C4-2B (cell line): Measurements from ENCODE around the gene CLDN6.

ENCODE experiments used
- ZFX ChIP-seq: fragments of 450-650 bp; IDR thresholded peaks from 2 replicates; pipeline ENCODE4 v1.6.1; 2017
- TF ChIP-seq, protein P1 (sequence below): fragments of 450-650 bp; conservative IDR thresholded peaks from 2 replicates; pipeline ENCODE4 v1.5.1; 2017; ENCODE audit warnings: mild to moderate bottlenecking

- TF ChIP-seq, protein P1, sequence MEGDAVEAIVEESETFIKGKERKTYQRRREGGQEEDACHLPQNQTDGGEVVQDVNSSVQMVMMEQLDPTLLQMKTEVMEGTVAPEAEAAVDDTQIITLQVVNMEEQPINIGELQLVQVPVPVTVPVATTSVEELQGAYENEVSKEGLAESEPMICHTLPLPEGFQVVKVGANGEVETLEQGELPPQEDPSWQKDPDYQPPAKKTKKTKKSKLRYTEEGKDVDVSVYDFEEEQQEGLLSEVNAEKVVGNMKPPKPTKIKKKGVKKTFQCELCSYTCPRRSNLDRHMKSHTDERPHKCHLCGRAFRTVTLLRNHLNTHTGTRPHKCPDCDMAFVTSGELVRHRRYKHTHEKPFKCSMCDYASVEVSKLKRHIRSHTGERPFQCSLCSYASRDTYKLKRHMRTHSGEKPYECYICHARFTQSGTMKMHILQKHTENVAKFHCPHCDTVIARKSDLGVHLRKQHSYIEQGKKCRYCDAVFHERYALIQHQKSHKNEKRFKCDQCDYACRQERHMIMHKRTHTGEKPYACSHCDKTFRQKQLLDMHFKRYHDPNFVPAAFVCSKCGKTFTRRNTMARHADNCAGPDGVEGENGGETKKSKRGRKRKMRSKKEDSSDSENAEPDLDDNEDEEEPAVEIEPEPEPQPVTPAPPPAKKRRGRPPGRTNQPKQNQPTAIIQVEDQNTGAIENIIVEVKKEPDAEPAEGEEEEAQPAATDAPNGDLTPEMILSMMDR, result no peak
- no peak for TF ChIP-seq ZFX
Measured at GRCh38 chr16:2999929-3000328, 18.1 kb downstream of the CLDN6 start.
